ENCODE data around the gene BMP4. TPM values are rescaled to one million over a fixed set of nuclear protein-coding genes. Genes with fewer than 3 reads are reported as not detected.
"Not testable (repeated sequence)": the region's sequence is repeated elsewhere in the genome, so short reads cannot be mapped to it uniquely, and the experiment has no call there.

Gene BMP4
- total RNA-seq, 1 donor from 2014 or later: 5.2 TPM

DNA sequence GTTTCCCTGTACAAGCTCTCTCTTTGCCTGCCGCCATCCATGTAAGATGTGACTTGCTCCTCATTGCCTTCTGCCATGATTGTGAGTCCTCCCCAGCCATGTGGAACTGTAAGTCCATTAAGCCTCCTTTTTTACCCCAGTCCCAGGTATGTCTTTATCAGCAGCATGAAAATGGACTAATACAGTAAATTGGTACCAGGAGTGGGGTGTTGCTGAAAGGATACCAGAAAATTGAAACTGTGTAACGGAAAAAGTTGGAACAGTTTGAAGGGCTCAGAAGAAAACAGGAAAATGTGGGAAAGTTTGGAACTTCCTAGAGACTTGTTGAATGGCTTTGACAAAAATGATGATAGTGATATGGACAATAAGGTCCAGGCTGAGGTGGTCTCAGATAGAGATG is 28.3 kb upstream of the BMP4 start:
- not testable (repeated sequence) for H3K27ac ChIP-seq (ENCODE audit: low read depth, low read length); H3K4me3 ChIP-seq (ENCODE audit: low read length in 3 of 3); H3K9me3 ChIP-seq (ENCODE audit: control insufficient read depth in 3 of 3, low read length in 3 of 3); H3K4me1 ChIP-seq (ENCODE audit: control insufficient read depth in 3 of 3, insufficient read depth in 3 of 3, low read length in 3 of 3); H3K9ac ChIP-seq (ENCODE audit: low read depth in 1 of 3, low read length in 3 of 3); H3K36me3 ChIP-seq (ENCODE audit: control insufficient read depth in 3 of 3, insufficient read depth in 3 of 3, low read length in 3 of 3); H3K27me3 ChIP-seq (ENCODE audit: control insufficient read depth in 3 of 3, insufficient read depth in 3 of 3, low read length in 3 of 3)

DNA sequence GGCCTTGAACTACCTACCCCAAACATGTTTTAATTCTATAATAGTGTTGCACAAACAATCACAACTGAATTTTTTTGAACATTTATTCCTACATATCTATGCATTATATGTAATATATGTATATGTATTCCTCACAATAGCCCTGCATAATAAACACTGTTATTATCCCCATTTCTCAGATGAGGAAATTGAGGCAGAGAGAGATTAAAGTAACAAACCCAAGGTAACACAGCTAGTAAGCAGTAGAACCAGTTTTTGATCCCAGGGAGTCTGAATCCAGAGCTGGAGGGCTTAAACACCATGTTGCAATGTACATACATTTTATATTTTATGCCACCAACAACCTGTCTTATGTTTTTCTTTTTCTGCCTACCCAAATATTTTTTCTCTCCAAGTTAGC is 26.5 kb upstream of the BMP4 start:
- H3K27ac ChIP-seq (ENCODE audit: low read depth, low read length): no peak overlapping the region
- no peaks in the 10 kb centered on the region for H3K27me3 ChIP-seq (ENCODE audit: control insufficient read depth in 3 of 3, insufficient read depth in 3 of 3, low read length in 3 of 3)
- H3K4me3 ChIP-seq (ENCODE audit: low read length in 3 of 3): no peak overlapping the region
- no peaks in the 10 kb centered on the region for H3K36me3 ChIP-seq (ENCODE audit: control insufficient read depth in 3 of 3, insufficient read depth in 3 of 3, low read length in 3 of 3)
- H3K9ac ChIP-seq (ENCODE audit: low read depth in 1 of 3, low read length in 3 of 3): no peak overlapping the region
- no peaks in the 10 kb centered on the region for H3K9me3 ChIP-seq (ENCODE audit: control insufficient read depth in 3 of 3, low read length in 3 of 3)
- no peaks in the 10 kb centered on the region for H3K4me1 ChIP-seq (ENCODE audit: control insufficient read depth in 3 of 3, insufficient read depth in 3 of 3, low read length in 3 of 3)

DNA sequence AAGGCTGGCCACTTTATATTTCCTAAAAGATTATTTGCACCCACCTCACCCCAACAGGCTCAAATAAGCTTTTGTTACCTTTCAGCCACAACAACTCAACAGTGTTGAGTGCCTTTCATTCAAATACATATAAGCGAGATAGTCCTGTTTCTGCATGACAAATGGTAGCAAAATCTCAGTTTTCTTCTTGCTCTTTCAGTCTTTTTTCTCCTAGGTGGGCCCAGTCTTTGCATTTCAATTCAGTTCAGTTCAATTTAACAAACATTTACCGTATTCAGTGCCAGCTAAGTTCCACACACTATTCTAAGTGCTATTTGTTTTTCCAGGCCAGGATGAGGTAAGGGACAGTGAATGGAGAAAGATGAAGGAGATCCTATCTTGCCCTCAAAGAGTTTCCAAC is 25.9 kb upstream of the BMP4 start:
- Histone ChIP-seq H3K4me1 (ENCODE audit: control insufficient read depth in 3 of 3, insufficient read depth in 3 of 3, low read length in 3 of 3) (no peaks in the 10 kb centered on the region), H3K27me3 (ENCODE audit: control insufficient read depth in 3 of 3, insufficient read depth in 3 of 3, low read length in 3 of 3) (no peaks in the 10 kb centered on the region), H3K9me3 (ENCODE audit: control insufficient read depth in 3 of 3, low read length in 3 of 3) (no peaks in the 10 kb centered on the region), H3K9ac (ENCODE audit: low read depth in 1 of 3, low read length in 3 of 3) (no peak overlapping the region), H3K4me3 (ENCODE audit: low read length in 3 of 3) (no peak overlapping the region), H3K36me3 (ENCODE audit: control insufficient read depth in 3 of 3, insufficient read depth in 3 of 3, low read length in 3 of 3) (no peaks in the 10 kb centered on the region), H3K27ac (ENCODE audit: low read depth, low read length) (no peak overlapping the region)

DNA sequence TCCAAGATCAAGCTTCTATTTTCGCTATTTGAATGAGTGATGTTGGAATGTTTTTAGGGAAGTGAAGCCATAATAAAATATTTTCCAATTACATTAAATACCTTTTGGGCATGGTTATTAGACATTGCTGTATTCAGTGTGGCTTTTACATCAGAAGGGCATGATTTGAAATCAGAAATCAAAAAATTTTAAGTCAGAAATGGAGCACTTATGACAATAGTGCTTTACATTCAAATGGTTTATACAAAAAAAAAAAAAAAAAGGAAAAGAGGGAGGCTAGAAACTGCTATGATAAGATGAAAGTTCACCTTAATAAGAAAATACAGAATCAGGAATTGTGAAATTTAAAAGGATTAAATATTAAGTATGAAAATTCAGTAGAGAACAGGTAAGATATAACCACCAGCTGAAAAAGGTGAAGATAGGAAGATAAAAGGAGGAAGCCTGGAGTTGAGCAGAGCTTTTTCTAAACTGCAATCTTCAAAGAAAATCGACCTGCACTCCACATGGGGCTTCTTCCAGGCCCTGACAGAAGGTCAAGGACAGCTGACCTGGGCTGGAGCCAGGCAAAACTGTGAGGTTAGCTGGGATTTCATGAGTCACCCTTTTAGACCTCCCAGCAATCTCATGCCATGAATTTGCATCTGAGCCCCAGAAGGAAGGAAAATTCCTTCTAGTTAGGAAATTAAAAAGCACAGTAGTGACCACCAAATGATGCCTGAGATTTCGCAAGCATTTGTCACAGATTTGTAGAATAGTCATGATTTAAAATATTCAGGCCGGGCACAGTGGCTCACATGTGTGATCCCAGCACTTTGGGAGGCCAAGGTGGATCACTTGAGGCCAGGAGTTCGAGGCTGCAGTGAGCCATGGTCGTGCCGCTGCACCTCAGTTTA is 23.4 kb upstream of the BMP4 start:
- no peak overlapping the region for H3K27ac ChIP-seq (ENCODE audit: low read depth, low read length)
- no peak overlapping the region for H3K9ac ChIP-seq (ENCODE audit: low read depth in 1 of 3, low read length in 3 of 3)
- H3K36me3 ChIP-seq (ENCODE audit: control insufficient read depth in 3 of 3, insufficient read depth in 3 of 3, low read length in 3 of 3): no peaks in the 10 kb centered on the region
- no peaks in the 10 kb centered on the region for H3K4me1 ChIP-seq (ENCODE audit: control insufficient read depth in 3 of 3, insufficient read depth in 3 of 3, low read length in 3 of 3)
- H3K9me3 ChIP-seq (ENCODE audit: control insufficient read depth in 3 of 3, low read length in 3 of 3): no peaks in the 10 kb centered on the region
- H3K27me3 ChIP-seq (ENCODE audit: control insufficient read depth in 3 of 3, insufficient read depth in 3 of 3, low read length in 3 of 3): no peaks in the 10 kb centered on the region
- H3K4me3 ChIP-seq (ENCODE audit: low read length in 3 of 3): no peak overlapping the region

DNA sequence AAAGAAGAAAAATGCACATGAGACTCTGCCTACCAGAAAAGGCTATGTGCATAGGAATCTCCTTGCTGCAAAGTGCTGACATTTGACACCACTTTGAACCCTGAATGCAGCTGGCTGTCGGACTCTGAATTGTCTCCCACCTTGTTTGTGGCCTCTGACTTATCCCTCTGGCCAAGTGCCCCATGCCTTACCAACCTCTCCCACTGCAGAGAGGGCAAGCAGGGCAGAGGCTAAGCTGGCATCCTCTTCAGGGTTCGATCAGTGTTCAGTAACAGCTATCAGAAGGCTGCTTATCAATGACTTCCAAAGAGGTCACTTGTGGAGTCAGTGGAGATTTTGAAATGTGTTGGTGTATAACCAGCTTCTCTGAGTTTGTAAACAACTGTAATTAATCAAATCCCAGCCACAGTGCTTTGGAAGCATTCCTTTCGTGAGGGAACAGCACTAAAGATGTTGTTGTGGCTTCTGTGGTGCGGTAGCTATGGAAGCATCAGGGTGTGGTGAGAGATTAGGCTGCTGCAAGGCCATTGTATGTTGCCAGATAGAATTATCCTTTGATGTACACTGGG is 22.6 kb upstream of the BMP4 start:
- H3K27me3 ChIP-seq (ENCODE audit: control insufficient read depth in 3 of 3, insufficient read depth in 3 of 3, low read length in 3 of 3): no peaks in the 10 kb centered on the region
- no peak overlapping the region for H3K27ac ChIP-seq (ENCODE audit: low read depth, low read length)
- no peaks in the 10 kb centered on the region for H3K36me3 ChIP-seq (ENCODE audit: control insufficient read depth in 3 of 3, insufficient read depth in 3 of 3, low read length in 3 of 3)
- H3K4me1 ChIP-seq (ENCODE audit: control insufficient read depth in 3 of 3, insufficient read depth in 3 of 3, low read length in 3 of 3): no peaks in the 10 kb centered on the region
- H3K9ac ChIP-seq (ENCODE audit: low read depth in 1 of 3, low read length in 3 of 3): no peak overlapping the region
- H3K9me3 ChIP-seq (ENCODE audit: control insufficient read depth in 3 of 3, low read length in 3 of 3): no peaks in the 10 kb centered on the region
- H3K4me3 ChIP-seq (ENCODE audit: low read length in 3 of 3): no peak overlapping the region

DNA sequence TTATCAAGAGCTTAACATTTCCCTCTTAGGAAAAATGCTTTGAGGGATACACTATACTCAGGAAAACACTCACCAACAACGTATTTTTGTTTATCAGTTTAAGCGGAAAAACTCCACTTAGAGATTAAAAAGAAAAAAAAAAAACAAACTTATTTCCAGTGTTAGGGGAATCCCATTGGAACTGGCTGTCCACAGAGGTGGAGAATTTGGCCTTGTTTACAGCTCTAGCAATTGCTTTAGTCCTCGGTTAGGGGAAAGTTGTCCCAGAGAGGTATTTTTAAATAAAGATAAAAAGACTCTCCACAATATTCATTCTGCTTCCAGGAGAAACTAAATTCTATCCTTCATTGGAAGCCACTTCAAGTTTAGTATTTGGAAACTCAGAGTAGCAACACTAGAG is 21.6 kb upstream of the BMP4 start:
- no peak overlapping the region for H3K9ac ChIP-seq (ENCODE audit: low read depth in 1 of 3, low read length in 3 of 3)
- no peaks in the 10 kb centered on the region for H3K27me3 ChIP-seq (ENCODE audit: control insufficient read depth in 3 of 3, insufficient read depth in 3 of 3, low read length in 3 of 3)
- no peaks in the 10 kb centered on the region for H3K4me1 ChIP-seq (ENCODE audit: control insufficient read depth in 3 of 3, insufficient read depth in 3 of 3, low read length in 3 of 3)
- H3K9me3 ChIP-seq (ENCODE audit: control insufficient read depth in 3 of 3, low read length in 3 of 3): no peaks in the 10 kb centered on the region
- no peaks in the 10 kb centered on the region for H3K36me3 ChIP-seq (ENCODE audit: control insufficient read depth in 3 of 3, insufficient read depth in 3 of 3, low read length in 3 of 3)
- no peak overlapping the region for H3K27ac ChIP-seq (ENCODE audit: low read depth, low read length)
- no peak overlapping the region for H3K4me3 ChIP-seq (ENCODE audit: low read length in 3 of 3)

DNA sequence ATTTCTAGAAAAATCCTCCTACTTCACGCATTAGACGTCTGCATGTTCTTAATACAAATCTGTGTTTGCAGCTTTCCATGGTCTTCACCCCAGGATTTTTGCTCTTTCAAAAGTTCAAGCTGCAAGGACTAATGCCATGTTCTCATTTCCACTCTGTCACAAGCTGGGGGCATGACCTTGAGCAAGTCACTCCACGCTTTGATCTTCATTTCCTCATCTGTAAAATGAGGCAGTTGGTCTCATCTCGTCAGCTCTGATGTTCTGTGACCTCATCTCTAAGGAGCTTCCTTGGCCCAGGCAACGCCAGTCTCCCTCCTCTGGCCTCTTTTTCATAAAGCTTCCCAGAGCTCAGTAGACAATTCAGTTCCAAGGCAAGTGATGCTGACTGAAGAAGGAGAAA is 18.8 kb upstream of the BMP4 start:
- H3K27me3 ChIP-seq (ENCODE audit: control insufficient read depth in 3 of 3, insufficient read depth in 3 of 3, low read length in 3 of 3): no peaks in the 10 kb centered on the region
- no peaks in the 10 kb centered on the region for H3K4me1 ChIP-seq (ENCODE audit: control insufficient read depth in 3 of 3, insufficient read depth in 3 of 3, low read length in 3 of 3)
- H3K9me3 ChIP-seq (ENCODE audit: control insufficient read depth in 3 of 3, low read length in 3 of 3): no peaks in the 10 kb centered on the region
- no peak overlapping the region for H3K9ac ChIP-seq (ENCODE audit: low read depth in 1 of 3, low read length in 3 of 3)
- H3K36me3 ChIP-seq (ENCODE audit: control insufficient read depth in 3 of 3, insufficient read depth in 3 of 3, low read length in 3 of 3): no peaks in the 10 kb centered on the region
- no peak overlapping the region for H3K4me3 ChIP-seq (ENCODE audit: low read length in 3 of 3)
- no peak overlapping the region for H3K27ac ChIP-seq (ENCODE audit: low read depth, low read length)

DNA sequence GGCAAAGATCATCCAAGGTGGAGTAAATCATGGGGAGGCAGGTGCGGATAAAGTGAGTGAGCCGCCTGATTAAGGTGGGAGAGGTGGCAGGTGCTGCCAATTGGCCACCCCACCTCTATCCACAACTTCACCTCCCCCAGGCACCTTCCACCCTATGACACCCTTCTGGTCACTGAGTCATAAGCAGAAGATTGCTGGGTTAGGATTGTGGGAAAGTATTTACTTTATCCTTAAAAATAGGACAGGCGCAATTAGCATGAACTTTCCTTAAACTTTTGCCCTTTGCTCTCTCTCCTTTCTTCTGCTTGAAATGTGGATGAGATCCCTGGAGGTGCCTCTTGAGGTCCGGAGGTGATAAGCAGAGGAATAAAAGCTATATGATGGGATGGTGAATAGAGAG is 14.9 kb upstream of the BMP4 start:
- Histone ChIP-seq H3K4me1 (ENCODE audit: control insufficient read depth in 3 of 3, insufficient read depth in 3 of 3, low read length in 3 of 3) (no peaks in the 10 kb centered on the region), H3K36me3 (ENCODE audit: control insufficient read depth in 3 of 3, insufficient read depth in 3 of 3, low read length in 3 of 3) (no peaks in the 10 kb centered on the region), H3K9ac (ENCODE audit: low read depth in 1 of 3, low read length in 3 of 3) (no peak overlapping the region), H3K27me3 (ENCODE audit: control insufficient read depth in 3 of 3, insufficient read depth in 3 of 3, low read length in 3 of 3) (no peaks in the 10 kb centered on the region), H3K9me3 (ENCODE audit: control insufficient read depth in 3 of 3, low read length in 3 of 3) (no peaks in the 10 kb centered on the region), H3K27ac (ENCODE audit: low read depth, low read length) (no peak overlapping the region), H3K4me3 (ENCODE audit: low read length in 3 of 3) (no peak overlapping the region)

DNA sequence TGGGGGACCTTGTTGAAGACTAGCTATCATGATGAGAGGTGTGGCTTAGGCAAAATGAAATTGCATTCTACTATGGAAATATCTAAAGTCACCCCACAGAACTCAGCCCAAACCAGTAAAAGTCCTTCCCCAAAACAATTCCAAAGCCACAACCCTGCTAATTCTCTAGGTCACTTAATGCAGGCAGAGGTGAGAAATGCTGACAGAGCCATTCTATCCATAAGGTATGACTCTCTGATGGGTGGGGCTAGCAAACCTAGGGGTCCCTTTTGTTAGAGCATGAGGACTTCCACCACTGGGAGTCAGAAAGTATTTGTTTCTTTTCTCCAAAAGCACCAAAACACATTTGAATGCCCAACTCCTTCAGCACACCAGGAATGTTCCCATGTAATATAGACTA is 12.7 kb upstream of the BMP4 start:
- Histone ChIP-seq H3K4me1 (ENCODE audit: control insufficient read depth in 3 of 3, insufficient read depth in 3 of 3, low read length in 3 of 3) (no peaks in the 10 kb centered on the region), H3K9ac (ENCODE audit: low read depth in 1 of 3, low read length in 3 of 3) (no peak overlapping the region), H3K9me3 (ENCODE audit: control insufficient read depth in 3 of 3, low read length in 3 of 3) (no peaks in the 10 kb centered on the region), H3K27me3 (ENCODE audit: control insufficient read depth in 3 of 3, insufficient read depth in 3 of 3, low read length in 3 of 3) (peaks cover under 1 to 5% (median 4%) of the 10 kb centered on the region in 3 donors), H3K27ac (ENCODE audit: low read depth, low read length) (no peak overlapping the region), H3K4me3 (ENCODE audit: low read length in 3 of 3) (no peak overlapping the region), H3K36me3 (ENCODE audit: control insufficient read depth in 3 of 3, insufficient read depth in 3 of 3, low read length in 3 of 3) (no peaks in the 10 kb centered on the region)

DNA sequence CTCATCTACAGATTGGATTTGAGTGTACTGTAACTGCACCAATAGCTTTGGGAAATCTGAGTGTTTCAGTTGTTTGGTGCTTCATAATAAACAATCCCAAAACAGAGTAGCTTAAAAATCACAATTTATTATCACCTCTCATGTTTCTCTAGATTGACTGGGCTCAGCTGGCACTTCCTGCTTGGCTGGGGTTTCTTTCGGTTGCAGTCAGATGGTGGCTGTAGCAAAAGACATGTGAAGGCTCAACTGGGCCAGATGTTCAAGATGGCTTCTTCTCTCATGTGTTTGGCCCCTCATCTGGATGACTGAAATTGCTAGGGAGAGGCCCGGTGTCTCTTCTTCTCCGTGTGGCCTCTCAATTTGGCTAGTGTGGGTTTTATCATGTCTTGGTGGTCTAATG is 12.1 kb upstream of the BMP4 start:
- H3K9ac ChIP-seq (ENCODE audit: low read depth in 1 of 3, low read length in 3 of 3): no peak overlapping the region
- no peaks in the 10 kb centered on the region for H3K9me3 ChIP-seq (ENCODE audit: control insufficient read depth in 3 of 3, low read length in 3 of 3)
- H3K36me3 ChIP-seq (ENCODE audit: control insufficient read depth in 3 of 3, insufficient read depth in 3 of 3, low read length in 3 of 3): no peaks in the 10 kb centered on the region
- H3K27me3 ChIP-seq (ENCODE audit: control insufficient read depth in 3 of 3, insufficient read depth in 3 of 3, low read length in 3 of 3): peaks cover 4 to 9% (median 4%) of the 10 kb centered on the region in 3 donors
- peaks cover 0 to 4% (median 3%) of the 10 kb centered on the region in 3 donors for H3K4me1 ChIP-seq (ENCODE audit: control insufficient read depth in 3 of 3, insufficient read depth in 3 of 3, low read length in 3 of 3)
- H3K27ac ChIP-seq (ENCODE audit: low read depth, low read length): no peak overlapping the region
- no peak overlapping the region for H3K4me3 ChIP-seq (ENCODE audit: low read length in 3 of 3)

All from skeletal muscle tissue (tissue), 4 donors.